SKM-1 treated with dmso at 0.1 percent for 144 hours (cell line): ENCODE data around the gene FLNB.

Source experiments
- DNase-seq: peaks from one replicate; lab custom pipeline; 2025; ENCODE audit not compliant: unreplicated experiment; lab: John Stamatoyannopoulos, UW

FLNB gene

GRCh38 chr3:58157700-58158099 lies 149.5 kb downstream of the FLNB start:
- DNase-seq, result no peak

GRCh38 chr3:58158442-58159153 lies 150.4 kb downstream of the FLNB start:
- DNase-seq, result no peak

- DNase-seq, result no peak
Observed at GRCh38 chr3:58160399-58160798, 152.2 kb downstream of the FLNB start.

- no peak for DNase-seq
Observed at GRCh38 chr3:58161435-58162398, 153.5 kb downstream of the FLNB start.

- DNase-seq, result no peak
Observed at GRCh38 chr3:58163234-58163633, 155.0 kb downstream of the FLNB start.

GRCh38 chr3:58164199-58164879 lies 156.1 kb downstream of the FLNB start:
- no peak for DNase-seq

GRCh38 chr3:58164906-58165821 lies 156.9 kb downstream of the FLNB start:
- no peak for DNase-seq

GRCh38 chr3:58167431-58168351 lies 159.5 kb downstream of the FLNB start:
- DNase-seq, result peak; percentile 50

GRCh38 chr3:58168498-58168897 lies 160.3 kb downstream of the FLNB start:
- DNase-seq, result no peak

- no peak for DNase-seq
Observed at GRCh38 chr3:58169371-58169770, 161.1 kb downstream of the FLNB start.

- DNase-seq, result no peak
Observed at GRCh38 chr3:58170376-58170775, 162.2 kb downstream of the FLNB start.

- no peak for DNase-seq
Observed at GRCh38 chr3:58171126-58171525, 162.9 kb downstream of the FLNB start.

GRCh38 chr3:58173029-58173668 lies 164.9 kb downstream of the FLNB start:
- DNase-seq, result no peak

- no peak for DNase-seq
Observed at GRCh38 chr3:58173669-58174398, 165.6 kb downstream of the FLNB start.

GRCh38 chr3:58175187-58175436 lies 166.9 kb downstream of the FLNB start:
- no peak for DNase-seq

- DNase-seq, result no peak
Observed at GRCh38 chr3:58175437-58176184, 167.4 kb downstream of the FLNB start.

GRCh38 chr3:58176185-58176530 lies 167.9 kb downstream of the FLNB start:
- no peak for DNase-seq
